Endodermal cell (in vitro differentiated cells): Measurements from ENCODE around the gene FER1L5. TPM values are rescaled to one million over a fixed set of nuclear protein-coding genes. Genes with fewer than 3 reads are reported as not detected.

Experiments
- DNase-seq: peaks from one replicate; pipeline ENCODE4 v3.0.0-alpha.2; 2017
- H3K27ac ChIP-seq: 2 replicates; pipeline ENCODE4 v1.5.1; 2013; ENCODE audit warnings: mild to moderate bottlenecking, low read depth, low read length, moderate library complexity
- H3K27me3 ChIP-seq: 2 replicates; pipeline ENCODE4 v1.6.1; 2013; ENCODE audit warnings: mild to moderate bottlenecking, low read length, moderate library complexity; ENCODE audit not compliant: insufficient read depth, control insufficient read depth, poor library complexity, severe bottlenecking
- H3K36me3 ChIP-seq: 2 replicates; pipeline ENCODE4 v1.7.0; 2013; ENCODE audit warnings: mild to moderate bottlenecking, low read length, moderate library complexity; ENCODE audit not compliant: control insufficient read depth, insufficient read depth
- H3K4me1 ChIP-seq: one replicate; pipeline ENCODE4 v1.7.0; 2013; ENCODE audit warnings: low read length; ENCODE audit not compliant: control insufficient read depth, insufficient read depth
- H3K4me3 ChIP-seq: 2 replicates; pipeline ENCODE4 v1.5.1; 2013; ENCODE audit warnings: mild to moderate bottlenecking, low read length, moderate library complexity
- H3K9ac ChIP-seq: 2 replicates; pipeline ENCODE4 v1.6.1; 2013; ENCODE audit warnings: mild to moderate bottlenecking, low read length, moderate library complexity; ENCODE audit not compliant: poor library complexity, severe bottlenecking; ENCODE audit errors: extremely low read depth
- H3K9me3 ChIP-seq: 2 replicates; pipeline ENCODE4 v1.6.1; 2013; ENCODE audit warnings: mild to moderate bottlenecking, low read length, moderate library complexity; ENCODE audit not compliant: control insufficient read depth
- H3K27ac Mint-ChIP-seq: 2 replicates; pipeline ENCODE4 v1.8.0; 2020; ENCODE audit warnings: mixed read lengths
- H3K27me3 Mint-ChIP-seq: 2 replicates; pipeline ENCODE4 v1.8.0; 2021; ENCODE audit warnings: mild to moderate bottlenecking, mixed read lengths; ENCODE audit not compliant: insufficient read depth
- H3K36me3 Mint-ChIP-seq: 2 replicates; pipeline ENCODE4 v1.8.0; 2020; ENCODE audit warnings: low read depth, mixed read lengths
- H3K4me1 Mint-ChIP-seq: 2 replicates; pipeline ENCODE4 v1.8.0; 2020; ENCODE audit warnings: mixed read lengths
- H3K4me3 Mint-ChIP-seq: 2 replicates; pipeline ENCODE4 v1.8.0; 2020; ENCODE audit warnings: mild to moderate bottlenecking, moderate library complexity, mixed read lengths
- H3K9me3 Mint-ChIP-seq: 2 replicates; pipeline ENCODE4 v1.8.0; 2020; ENCODE audit warnings: mild to moderate bottlenecking, mixed read lengths
- WGBS, 2 experiments: methylation state at CpG; one replicate each; pipeline versions ENCODE4 v1.1.5 to v1.1.7; 2013; ENCODE audit warnings: missing lambda C conversion rate in 2 of 2, mixed read lengths in 1 of 2; ENCODE audit not compliant: insufficient coverage in 1 of 2, insufficient read length in 1 of 2; 5-methylcytosine and 5-hydroxymethylcytosine counted together
- total RNA-seq, 2 donors: library from RNA; stranded (reverse); fragmentation: NEBNext Ultra II Directional in 1 of 2; extraction: Animal tissue kit (Norgen Biotek cat#: 25700) in 1 of 2; gene quantifications; 2 replicates in 1 of 2; 3 replicates in 1 of 2; pipeline ENCODE4 v1.2.1, GENCODE V29; 2021
- TF ChIP-seq, protein P1 (sequence below): fragments of 200-600 bp; sonication (generic); conservative IDR thresholded peaks from 2 replicates; pipeline ENCODE4 v1.5.0; 2021; ENCODE audit warnings: antibody characterized with exemption, mild to moderate bottlenecking

The FER1L5 gene
- total RNA-seq, 2 donors from 2014 or later, result 0.35 to 1.7 TPM

DNA sequence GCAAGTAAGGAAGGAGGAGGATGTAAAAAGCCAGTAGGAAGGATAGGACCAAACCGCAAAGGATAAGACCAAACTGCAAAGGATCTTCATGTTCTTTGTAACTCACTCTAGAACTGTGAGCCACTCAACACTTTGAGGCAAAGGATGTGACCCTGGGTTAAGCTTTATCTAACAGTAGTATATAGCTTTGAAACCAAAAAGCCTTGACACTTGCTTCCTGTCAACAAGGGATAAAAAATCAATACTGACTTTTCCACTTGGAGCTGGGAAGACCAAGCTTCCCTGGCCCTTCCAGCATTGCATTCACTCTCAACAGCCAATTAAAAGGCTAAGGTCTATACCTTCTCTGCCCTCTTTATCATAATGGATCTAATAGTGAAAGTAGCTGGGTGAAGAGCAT lies 26.4 kb upstream of the FER1L5 start:
- Histone ChIP-seq H3K9me3 (no peaks in the 10 kb centered on the region), H3K27me3 (no peaks in the 10 kb centered on the region), H3K36me3 (peaks cover 80% of the 10 kb centered on the region), H3K4me1 (no peaks in the 10 kb centered on the region), H3K9ac (no peak overlapping the region), H3K4me3 (no peak overlapping the region), H3K27ac (no peak overlapping the region)
- no peaks in the 10 kb centered on the region for H3K4me1 Mint-ChIP-seq
- H3K4me3 Mint-ChIP-seq, result no peak overlapping the region
- H3K27ac Mint-ChIP-seq, result no peak overlapping the region
- peaks cover 50% of the 10 kb centered on the region for H3K36me3 Mint-ChIP-seq
- TF ChIP-seq, protein P1, sequence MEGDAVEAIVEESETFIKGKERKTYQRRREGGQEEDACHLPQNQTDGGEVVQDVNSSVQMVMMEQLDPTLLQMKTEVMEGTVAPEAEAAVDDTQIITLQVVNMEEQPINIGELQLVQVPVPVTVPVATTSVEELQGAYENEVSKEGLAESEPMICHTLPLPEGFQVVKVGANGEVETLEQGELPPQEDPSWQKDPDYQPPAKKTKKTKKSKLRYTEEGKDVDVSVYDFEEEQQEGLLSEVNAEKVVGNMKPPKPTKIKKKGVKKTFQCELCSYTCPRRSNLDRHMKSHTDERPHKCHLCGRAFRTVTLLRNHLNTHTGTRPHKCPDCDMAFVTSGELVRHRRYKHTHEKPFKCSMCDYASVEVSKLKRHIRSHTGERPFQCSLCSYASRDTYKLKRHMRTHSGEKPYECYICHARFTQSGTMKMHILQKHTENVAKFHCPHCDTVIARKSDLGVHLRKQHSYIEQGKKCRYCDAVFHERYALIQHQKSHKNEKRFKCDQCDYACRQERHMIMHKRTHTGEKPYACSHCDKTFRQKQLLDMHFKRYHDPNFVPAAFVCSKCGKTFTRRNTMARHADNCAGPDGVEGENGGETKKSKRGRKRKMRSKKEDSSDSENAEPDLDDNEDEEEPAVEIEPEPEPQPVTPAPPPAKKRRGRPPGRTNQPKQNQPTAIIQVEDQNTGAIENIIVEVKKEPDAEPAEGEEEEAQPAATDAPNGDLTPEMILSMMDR, result no peak
- DNase-seq, result no peak
- no peaks in the 10 kb centered on the region for H3K27me3 Mint-ChIP-seq
- H3K9me3 Mint-ChIP-seq, result no peaks in the 10 kb centered on the region
- WGBS, 2 experiments, result 93% methylated on average over 1 of the region's 1 CpG; no CpG with 5 or more reads in 1 of the 2 experiments

- no peaks in the 10 kb centered on the region for H3K27me3 Mint-ChIP-seq
- no peaks in the 10 kb centered on the region for H3K9me3 Mint-ChIP-seq
- Histone ChIP-seq H3K4me1 (no peaks in the 10 kb centered on the region), H3K4me3 (no peak overlapping the region), H3K36me3 (peaks cover 79% of the 10 kb centered on the region), H3K27me3 (no peaks in the 10 kb centered on the region), H3K27ac (no peak overlapping the region), H3K9ac (no peak overlapping the region), H3K9me3 (no peaks in the 10 kb centered on the region)
- no peak for DNase-seq
- no peak overlapping the region for H3K4me3 Mint-ChIP-seq
- TF ChIP-seq, protein P1, result no peak
- 94 to 96% methylated on average over 2 to 5 of the region's 6 CpGs for WGBS, 2 experiments
- H3K4me1 Mint-ChIP-seq, result no peaks in the 10 kb centered on the region
- H3K27ac Mint-ChIP-seq, result no peak overlapping the region
- peaks cover 46% of the 10 kb centered on the region for H3K36me3 Mint-ChIP-seq
Observed at GRCh38 chr2:96616535-96616934, 26.0 kb upstream of the FER1L5 start.

- H3K27ac ChIP-seq, result no peak overlapping the region
- H3K9ac ChIP-seq, result no peak overlapping the region
- Mint-ChIP-seq H3K9me3 (no peaks in the 10 kb centered on the region), H3K27me3 (no peaks in the 10 kb centered on the region), H3K36me3 (peaks cover 44% of the 10 kb centered on the region), H3K27ac (no peak overlapping the region), H3K4me3 (no peak overlapping the region), H3K4me1 (no peaks in the 10 kb centered on the region)
- no peak for DNase-seq
- peaks cover 77% of the 10 kb centered on the region for H3K36me3 ChIP-seq
- no peak overlapping the region for H3K4me3 ChIP-seq
- TF ChIP-seq, protein P1, result no peak
- H3K4me1 ChIP-seq, result no peaks in the 10 kb centered on the region
- 98 to 100% methylated on average over 1 to 4 of the region's 4 CpGs for WGBS, 2 experiments
- no peaks in the 10 kb centered on the region for H3K27me3 ChIP-seq
- no peaks in the 10 kb centered on the region for H3K9me3 ChIP-seq
Observed at GRCh38 chr2:96617012-96617411, 25.6 kb upstream of the FER1L5 start.
